A673 (cell line): ENCODE data around the gene DNAAF6. TPM values are rescaled to one million over a fixed set of nuclear protein-coding genes. Genes with fewer than 3 reads are reported as not detected.

Experiments
- BruUV-seq: library from RNA; stranded (reverse); fragments of 400-500 nt; replicated peaks from 2 replicates; lab custom pipeline; 2021; lab: Mats Ljungman, UMichigan
- CTCF ChIA-PET: fragments of 300-600 bp; sonication (Branson Sonifier 250); formaldehyde crosslinking; loops from one replicate; lab custom pipeline; 2022; ENCODE audit warnings: antibody characterized with exemption; lab: Charles Lee
- POLR2A ChIA-PET: fragments of 300-600 bp; sonication (Branson Sonifier 250); formaldehyde crosslinking; loops from one replicate; lab custom pipeline; 2022; ENCODE audit warnings: antibody characterized with exemption; ENCODE audit not compliant: low non-redundant PET; lab: Charles Lee
- DNase-seq: peaks from one replicate; pipeline ENCODE4 v3.0.0-alpha.2; 2015; ENCODE audit warnings: low spot score
- H3K27ac ChIP-seq: fragments of 200-600 bp; sonication (generic); 2 replicates; pipeline ENCODE4 v1.5.1; 2016; ENCODE audit warnings: mixed run types, low read depth, mild to moderate bottlenecking, mixed read lengths, antibody characterized with exemption, low read length; ENCODE audit not compliant: poor library complexity, severe bottlenecking
- H3K27me3 ChIP-seq: fragments of 200-600 bp; sonication (generic); replicated peaks from 2 replicates; pipeline ENCODE4 v1.6.1; 2017; ENCODE audit warnings: mixed run types, low read depth, mild to moderate bottlenecking, mixed read lengths, antibody characterized with exemption, low read length; ENCODE audit not compliant: insufficient read depth, poor library complexity
- H3K36me3 ChIP-seq: fragments of 200-600 bp; sonication (generic); 2 replicates; pipeline ENCODE4 v1.6.1; 2016; ENCODE audit warnings: mixed run types, mild to moderate bottlenecking, mixed read lengths, antibody characterized with exemption, low read length; ENCODE audit not compliant: insufficient read depth, poor library complexity, severe bottlenecking
- H3K4me1 ChIP-seq: fragments of 200-600 bp; sonication (generic); 2 replicates; pipeline ENCODE4 v1.6.1; 2017; ENCODE audit warnings: mixed run types, mild to moderate bottlenecking, mixed read lengths, antibody characterized with exemption, low read length; ENCODE audit not compliant: insufficient read depth, poor library complexity, severe bottlenecking
- H3K4me3 ChIP-seq: fragments of 200-600 bp; sonication (generic); 2 replicates; pipeline ENCODE4 v1.5.1; 2016; ENCODE audit warnings: low read depth, mixed run types, mild to moderate bottlenecking, mixed read lengths, low read length; ENCODE audit not compliant: poor library complexity, severe bottlenecking
- H3K9me3 ChIP-seq: fragments of 200-600 bp; sonication (generic); 2 replicates; pipeline ENCODE4 v1.6.1; 2016; ENCODE audit warnings: mixed run types, low read depth, mild to moderate bottlenecking, mixed read lengths, antibody characterized with exemption, low read length; ENCODE audit not compliant: poor library complexity, severe bottlenecking
- CTCF ChIP-seq: fragments of 300-800, 200-600 bp; sonication (generic); conservative IDR thresholded peaks from 2 replicates; pipeline ENCODE4 v1.5.1; 2017; ENCODE audit warnings: low read depth, mild to moderate bottlenecking, antibody characterized with exemption, low read length, moderate library complexity, mixed read lengths
- EZH2 ChIP-seq: fragments of 200-600 bp; sonication (generic); IDR thresholded peaks from 2 replicates; pipeline ENCODE4 v1.6.1; 2017; ENCODE audit warnings: borderline replicate concordance, low read depth, mild to moderate bottlenecking, mixed read lengths, antibody characterized with exemption, low read length; ENCODE audit not compliant: poor library complexity, severe bottlenecking
- intact Hi-C: fragments of 100-400 bp; cut with micrococcal nuclease; formaldehyde crosslinking; loops from one replicate; pipeline ENCODE4 v1.10.0; 2022; ENCODE audit not compliant: unreplicated experiment
- total RNA-seq: library from RNA; stranded (reverse); gene quantifications from 2 replicates; pipeline ENCODE4 v1.2.3, GENCODE V29; 2021

Gene DNAAF6
- total RNA-seq, 1 experiment from 2014 or later = not detected

- Histone ChIP-seq H3K27ac (no peak overlapping the region), H3K36me3 (no peaks in the 10 kb centered on the region), H3K9me3 (no peaks in the 10 kb centered on the region), H3K4me1 (no peaks in the 10 kb centered on the region), H3K27me3 (no peaks in the 10 kb centered on the region), H3K4me3 (no peak overlapping the region)
- TF ChIP-seq EZH2 = no peak
- TF ChIP-seq CTCF = no peak
- BruUV-seq = no TSS peak
- DNase-seq = no peak
- intact Hi-C loops = no loop called here
- ChIA-PET POLR2A (no interaction called here), CTCF (no interaction called here)
Measured at GRCh38 chrX:107228486-107228819, 22.0 kb downstream of the DNAAF6 start.

DNA sequence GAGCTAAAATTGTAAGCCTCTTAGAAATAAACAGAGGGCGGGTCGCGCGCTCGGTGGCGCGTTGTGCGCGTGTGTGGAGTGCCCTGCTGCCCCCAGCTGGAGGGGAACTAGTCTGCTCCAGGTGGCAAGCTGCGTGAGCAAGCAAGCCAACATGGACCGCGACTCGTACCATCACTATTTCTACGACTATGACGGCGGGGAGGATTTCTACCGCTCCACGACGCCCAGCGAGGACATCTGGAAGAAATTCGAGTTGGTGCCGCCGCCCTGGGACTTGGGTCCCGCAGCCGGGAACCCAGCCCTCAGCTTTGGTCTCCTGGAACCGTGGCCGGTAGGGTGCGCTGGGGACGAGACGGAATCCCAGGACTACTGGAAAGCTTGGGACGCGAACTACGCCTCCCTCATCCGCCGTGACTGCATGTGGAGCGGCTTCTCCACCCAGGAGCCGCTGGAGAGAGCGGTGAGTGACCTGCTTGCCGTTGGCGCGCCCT lies 66.1 kb downstream of the DNAAF6 start:
- Histone ChIP-seq H3K4me1 (no peaks in the 10 kb centered on the region), H3K27ac (no peak overlapping the region), H3K4me3 (no peak overlapping the region), H3K36me3 (no peaks in the 10 kb centered on the region), H3K27me3 (peaks cover 7% of the 10 kb centered on the region), H3K9me3 (no peaks in the 10 kb centered on the region)
- POLR2A ChIA-PET = no interaction called here
- intact Hi-C loops = no loop called here
- peak; percentile 32 for DNase-seq
- CTCF ChIA-PET = interaction anchor here (0.8 kb wide), 1 partner anchor 247 kb away, joined by 3 read pairs; no protein-coding TSS in a partner anchor
- BruUV-seq = no TSS peak
- peak; percentile 45 for TF ChIP-seq CTCF
- TF ChIP-seq EZH2 = no peak

- Histone ChIP-seq H3K27ac (no peak overlapping the region), H3K36me3 (no peaks in the 10 kb centered on the region), H3K9me3 (no peaks in the 10 kb centered on the region), H3K27me3 (peaks cover 5% of the 10 kb centered on the region), H3K4me1 (no peaks in the 10 kb centered on the region), H3K4me3 (no peak overlapping the region)
- no TSS peak for BruUV-seq
- POLR2A ChIA-PET = no interaction called here
- DNase-seq = no peak
- no peak for TF ChIP-seq CTCF
- TF ChIP-seq EZH2 = no peak
- intact Hi-C loops = no loop called here
- CTCF ChIA-PET = no interaction called here
Measured at GRCh38 chrX:107273795-107274194, 67.4 kb downstream of the DNAAF6 start.
